NT2/D1 (cell line): Measurements from ENCODE around the gene MAPK7.

ENCODE experiments used
- YY1 ChIP-seq: IDR thresholded peaks from 2 replicates; pipeline ENCODE4 v1.6.1; 2011; ENCODE audit not compliant: insufficient read length, insufficient read depth
- ZNF274 ChIP-seq: IDR thresholded peaks from 2 replicates; pipeline ENCODE4 v1.6.1; 2011; ENCODE audit warnings: mild to moderate bottlenecking, low read depth, low read length

- TF ChIP-seq YY1 (no peak), ZNF274 (no peak)
Observed at GRCh38 chr17:19338031-19338990, 40.0 kb upstream of the MAPK7 start.
